ENCODE measurements around the gene CFAP298.
"Not testable (repeated sequence)": the region's sequence is repeated elsewhere in the genome, so short reads cannot be mapped to it uniquely, and the experiment has no call there.

Gene CFAP298

GRCh38 chr21:32611471-32611997, 643 bp downstream of the CFAP298 start:
- Mint-ChIP-seq H3K4me1 (peaks cover 4 to 5% of the 10 kb centered on the region in 2 donors), H3K27ac (peak overlapping the region; percentile 97), H3K9me3 (no peaks in the 10 kb centered on the region), H3K4me3 (peak overlapping the region; percentile 95 to 99), H3K36me3 (peaks cover 7 to 21% of the 10 kb centered on the region in 2 donors), H3K27me3 (peaks cover 0 to 4% of the 10 kb centered on the region in 2 donors)
- DNase-seq (peak; percentile 21), ATAC-seq (replicated peaks) (peak; percentile 37 to 39)

- Mint-ChIP-seq H3K36me3 (peaks cover 13 to 27% of the 10 kb centered on the region in 2 donors), H3K4me3 (peak overlapping the region in 1 of 2 donors; percentile 17)
- not testable (repeated sequence) for H3K4me1 Mint-ChIP-seq; H3K27ac Mint-ChIP-seq; H3K27me3 Mint-ChIP-seq; H3K9me3 Mint-ChIP-seq; ATAC-seq (replicated peaks); DNase-seq
Observed at GRCh38 chr21:32610940-32611339, 1.2 kb downstream of the CFAP298 start.

GRCh38 chr21:32608851-32609250, 3.3 kb downstream of the CFAP298 start:
- peaks cover 4 to 5% of the 10 kb centered on the region in 2 donors for H3K4me1 Mint-ChIP-seq
- no peak overlapping the region for H3K4me3 Mint-ChIP-seq
- no peaks in the 10 kb centered on the region for H3K9me3 Mint-ChIP-seq
- no peak for DNase-seq
- H3K27me3 Mint-ChIP-seq = no peaks in the 10 kb centered on the region
- no peak for ATAC-seq (replicated peaks)
- H3K27ac Mint-ChIP-seq = no peak overlapping the region
- H3K36me3 Mint-ChIP-seq = peaks cover 29 to 45% of the 10 kb centered on the region in 2 donors

GRCh38 chr21:32605469-32605868, 6.7 kb downstream of the CFAP298 start:
- Mint-ChIP-seq H3K4me3 (no peak overlapping the region), H3K9me3 (no peaks in the 10 kb centered on the region), H3K4me1 (peaks cover 4 to 5% of the 10 kb centered on the region in 2 donors), H3K27ac (no peak overlapping the region), H3K27me3 (no peaks in the 10 kb centered on the region), H3K36me3 (peaks cover 47 to 65% of the 10 kb centered on the region in 2 donors)
- DNase-seq (no peak), ATAC-seq (replicated peaks) (no peak)

GRCh38 chr21:32604464-32604863, 7.7 kb downstream of the CFAP298 start:
- DNase-seq (no peak), ATAC-seq (replicated peaks) (no peak)
- H3K27ac Mint-ChIP-seq = no peak overlapping the region
- H3K27me3 Mint-ChIP-seq = no peaks in the 10 kb centered on the region
- peaks cover 55 to 67% of the 10 kb centered on the region in 2 donors for H3K36me3 Mint-ChIP-seq
- no peak overlapping the region for H3K4me3 Mint-ChIP-seq
- H3K9me3 Mint-ChIP-seq = no peaks in the 10 kb centered on the region
- peaks cover 0 to 2% of the 10 kb centered on the region in 2 donors for H3K4me1 Mint-ChIP-seq

- H3K27me3 Mint-ChIP-seq = no peaks in the 10 kb centered on the region
- peaks cover 0 to 2% of the 10 kb centered on the region in 2 donors for H3K4me1 Mint-ChIP-seq
- H3K4me3 Mint-ChIP-seq = no peak overlapping the region
- H3K27ac Mint-ChIP-seq = no peak overlapping the region
- DNase-seq = no peak
- H3K9me3 Mint-ChIP-seq = no peaks in the 10 kb centered on the region
- ATAC-seq (replicated peaks) = no peak
- H3K36me3 Mint-ChIP-seq = peaks cover 55 to 74% of the 10 kb centered on the region in 2 donors
Observed at GRCh38 chr21:32603131-32603530, 9.0 kb downstream of the CFAP298 start.

- Mint-ChIP-seq H3K27ac (no peak overlapping the region), H3K27me3 (no peaks in the 10 kb centered on the region), H3K36me3 (peaks cover 56 to 73% of the 10 kb centered on the region in 2 donors), H3K9me3 (no peaks in the 10 kb centered on the region), H3K4me3 (no peak overlapping the region), H3K4me1 (no peaks in the 10 kb centered on the region)
- no peak for DNase-seq
- no peak for ATAC-seq (replicated peaks)
Observed at GRCh38 chr21:32602099-32602498, 10.1 kb downstream of the CFAP298 start.

- H3K9me3 Mint-ChIP-seq = no peaks in the 10 kb centered on the region
- H3K27ac Mint-ChIP-seq = no peak overlapping the region
- peaks cover 38 to 61% of the 10 kb centered on the region in 2 donors for H3K36me3 Mint-ChIP-seq
- no peaks in the 10 kb centered on the region for H3K27me3 Mint-ChIP-seq
- no peaks in the 10 kb centered on the region for H3K4me1 Mint-ChIP-seq
- no peak for ATAC-seq (replicated peaks)
- no peak for DNase-seq
- no peak overlapping the region for H3K4me3 Mint-ChIP-seq
Observed at GRCh38 chr21:32599526-32599925, 12.7 kb downstream of the CFAP298 start.

GRCh38 chr21:32599091-32599490, 13.1 kb downstream of the CFAP298 start:
- H3K36me3 Mint-ChIP-seq = peaks cover 33 to 56% of the 10 kb centered on the region in 2 donors
- H3K9me3 Mint-ChIP-seq = no peaks in the 10 kb centered on the region
- no peak overlapping the region for H3K27ac Mint-ChIP-seq
- H3K27me3 Mint-ChIP-seq = no peaks in the 10 kb centered on the region
- no peak for DNase-seq
- H3K4me1 Mint-ChIP-seq = no peaks in the 10 kb centered on the region
- H3K4me3 Mint-ChIP-seq = no peak overlapping the region
- no peak for ATAC-seq (replicated peaks)

- Mint-ChIP-seq H3K27ac (no peak overlapping the region), H3K27me3 (no peaks in the 10 kb centered on the region), H3K4me1 (no peaks in the 10 kb centered on the region), H3K36me3 (peaks cover 18 to 39% of the 10 kb centered on the region in 2 donors), H3K4me3 (no peak overlapping the region), H3K9me3 (no peaks in the 10 kb centered on the region)
- DNase-seq (no peak), ATAC-seq (replicated peaks) (no peak)
Observed at GRCh38 chr21:32597205-32597604, 15.0 kb downstream of the CFAP298 start.

GRCh38 chr21:32595431-32595830, 16.7 kb downstream of the CFAP298 start:
- no peak overlapping the region for H3K27ac Mint-ChIP-seq
- H3K4me1 Mint-ChIP-seq = no peaks in the 10 kb centered on the region
- H3K9me3 Mint-ChIP-seq = no peaks in the 10 kb centered on the region
- H3K36me3 Mint-ChIP-seq = peaks cover 12 to 34% of the 10 kb centered on the region in 2 donors
- no peak overlapping the region for H3K4me3 Mint-ChIP-seq
- H3K27me3 Mint-ChIP-seq = no peaks in the 10 kb centered on the region
- ATAC-seq (replicated peaks) (no peak), DNase-seq (no peak)

- Mint-ChIP-seq H3K27ac (no peak overlapping the region), H3K36me3 (peaks cover 2 to 20% of the 10 kb centered on the region in 2 donors), H3K4me3 (no peak overlapping the region), H3K4me1 (no peaks in the 10 kb centered on the region), H3K27me3 (no peaks in the 10 kb centered on the region), H3K9me3 (no peaks in the 10 kb centered on the region)
- DNase-seq (no peak), ATAC-seq (replicated peaks) (no peak)
Observed at GRCh38 chr21:32593690-32594089, 18.5 kb downstream of the CFAP298 start.

GRCh38 chr21:32592929-32593502, 19.2 kb downstream of the CFAP298 start:
- Mint-ChIP-seq H3K36me3 (peaks cover 2 to 17% of the 10 kb centered on the region in 2 donors), H3K9me3 (no peaks in the 10 kb centered on the region), H3K27ac (no peak overlapping the region), H3K4me1 (no peaks in the 10 kb centered on the region), H3K27me3 (no peaks in the 10 kb centered on the region), H3K4me3 (no peak overlapping the region)
- ATAC-seq (replicated peaks) (no peak), DNase-seq (no peak)

GRCh38 chr21:32590130-32590529, 22.0 kb downstream of the CFAP298 start:
- no peak for ATAC-seq (replicated peaks)
- Mint-ChIP-seq H3K27me3 (no peaks in the 10 kb centered on the region), H3K4me1 (no peaks in the 10 kb centered on the region), H3K27ac (no peak overlapping the region), H3K9me3 (no peaks in the 10 kb centered on the region), H3K4me3 (no peak overlapping the region), H3K36me3 (peaks cover 0 to 3% of the 10 kb centered on the region in 2 donors)
- DNase-seq = no peak

GRCh38 chr21:32587651-32588050, 24.5 kb downstream of the CFAP298 start:
- H3K9me3 Mint-ChIP-seq = no peaks in the 10 kb centered on the region
- H3K36me3 Mint-ChIP-seq = peaks cover 3 to 8% of the 10 kb centered on the region in 2 donors
- ATAC-seq (replicated peaks) = no peak
- no peak overlapping the region for H3K27ac Mint-ChIP-seq
- DNase-seq = no peak
- no peak overlapping the region for H3K4me3 Mint-ChIP-seq
- no peaks in the 10 kb centered on the region for H3K4me1 Mint-ChIP-seq
- H3K27me3 Mint-ChIP-seq = no peaks in the 10 kb centered on the region

Data from stimulated activated naive B cell treated with anti-CD40 and anti-IgM and Interleukin-4, amounts not matched to agents 10 μg/mL and 1 μg/mL and 100 μg/mL, for 72 hours (primary cell).